Measurements from ENCODE around the gene SAYSD1.

The SAYSD1 gene

DNA sequence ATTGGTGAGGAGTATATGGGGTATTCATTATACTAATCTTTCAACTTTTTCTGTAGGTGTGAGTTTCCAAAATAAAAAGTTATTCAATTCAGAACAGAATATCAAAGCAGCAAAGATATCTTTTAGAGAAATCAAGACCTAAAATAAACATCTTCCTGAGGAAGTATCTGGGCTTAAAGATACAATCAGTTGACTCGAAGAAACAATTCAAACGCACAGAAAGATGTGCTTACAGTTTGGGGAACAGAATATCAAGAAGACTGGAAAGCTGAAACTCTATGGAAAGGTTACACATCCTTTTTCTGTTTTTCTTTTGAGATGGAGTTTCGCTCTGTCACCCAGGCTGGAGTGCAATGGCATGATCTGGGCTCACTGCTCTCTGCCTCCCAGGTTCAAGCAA is 36.2 kb upstream of the SAYSD1 start:
- H3K9ac ChIP-seq (ENCODE audit: low read depth, low read length): no peak overlapping the region
- H2AFZ ChIP-seq (ENCODE audit: low read depth, low read length): no peak overlapping the region
- no peak overlapping the region for H3K4me2 ChIP-seq (ENCODE audit: insufficient read depth, low read length)
- no peaks in the 10 kb centered on the region for H3K36me3 ChIP-seq (ENCODE audit: insufficient read depth, low read length)
- H3K27ac ChIP-seq (ENCODE audit: low read length): no peak overlapping the region
- H3K4me3 ChIP-seq (ENCODE audit: low read depth in 1 of 2, low read length in 2 of 2): no peak overlapping the region
- ATAC-seq (ENCODE audit: insufficient read depth, low read depth) (no peak), DNase-seq (no peak)
- no peak for TF ChIP-seq EZH2 (IDR thresholded peaks at IDR 0.05; ENCODE audit: borderline replicate concordance, low read depth, low read length, severe bottlenecking)
- TF ChIP-seq CTCF (IDR thresholded peaks at IDR 0.05; ENCODE audit: borderline replicate concordance, extremely low read depth, low read length, poor library complexity, severe bottlenecking): no peak
- no peaks in the 10 kb centered on the region for H3K9me3 ChIP-seq (ENCODE audit: insufficient read depth, low read length, severe bottlenecking)
- H3K27me3 ChIP-seq (ENCODE audit: insufficient read depth, low read length, poor library complexity): peaks cover 22% of the 10 kb centered on the region
- no peaks in the 10 kb centered on the region for H3K79me2 ChIP-seq (ENCODE audit: insufficient read depth, low read length)
- H3K4me1 ChIP-seq (ENCODE audit: insufficient read depth, low read length): no peaks in the 10 kb centered on the region
- no peaks in the 10 kb centered on the region for H4K20me1 ChIP-seq (ENCODE audit: insufficient read depth, low read length)

DNA sequence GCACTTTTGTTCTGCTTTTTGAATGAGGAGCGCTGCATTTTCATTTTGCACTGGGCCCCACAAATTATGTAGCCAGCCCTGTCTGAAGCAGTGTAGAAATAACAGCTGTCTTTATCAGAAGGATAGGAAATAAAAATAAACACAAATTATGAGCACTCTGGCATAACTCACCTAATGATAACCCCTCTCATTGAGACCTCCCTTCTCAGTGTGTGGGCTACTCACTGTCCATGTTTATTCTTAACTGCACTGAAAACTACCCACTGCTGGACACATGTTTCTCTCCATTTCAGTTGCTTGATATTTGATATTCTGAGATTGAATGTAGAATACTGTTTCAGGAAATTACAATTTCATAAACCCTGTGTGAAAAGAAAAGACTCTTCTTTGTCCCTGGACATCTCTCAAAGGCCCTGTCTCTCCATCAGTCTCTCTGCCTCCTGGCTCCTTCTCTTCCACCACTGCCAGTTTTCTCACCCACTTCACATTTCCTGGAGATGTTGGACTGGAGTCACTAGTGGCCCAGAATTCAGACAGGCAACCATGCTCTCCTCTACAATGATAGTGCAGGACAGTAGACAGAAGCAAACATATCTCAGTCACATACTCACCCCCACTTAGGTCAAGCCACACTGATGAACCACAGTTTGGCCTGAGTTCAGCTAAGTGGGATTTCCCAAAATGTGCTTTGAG is 29.6 kb upstream of the SAYSD1 start:
- no peaks in the 10 kb centered on the region for H3K36me3 ChIP-seq (ENCODE audit: insufficient read depth, low read length)
- no peak overlapping the region for H3K9ac ChIP-seq (ENCODE audit: low read depth, low read length)
- H3K4me1 ChIP-seq (ENCODE audit: insufficient read depth, low read length): no peaks in the 10 kb centered on the region
- no peak overlapping the region for H3K4me3 ChIP-seq (ENCODE audit: low read depth in 1 of 2, low read length in 2 of 2)
- H3K27me3 ChIP-seq (ENCODE audit: insufficient read depth, low read length, poor library complexity): peaks cover 9% of the 10 kb centered on the region
- no peak overlapping the region for H3K27ac ChIP-seq (ENCODE audit: low read length)
- no peaks in the 10 kb centered on the region for H3K9me3 ChIP-seq (ENCODE audit: insufficient read depth, low read length, severe bottlenecking)
- no peak for ATAC-seq (ENCODE audit: insufficient read depth, low read depth)
- H3K4me2 ChIP-seq (ENCODE audit: insufficient read depth, low read length): no peak overlapping the region
- H2AFZ ChIP-seq (ENCODE audit: low read depth, low read length): no peak overlapping the region
- no peak for DNase-seq
- H3K79me2 ChIP-seq (ENCODE audit: insufficient read depth, low read length): no peaks in the 10 kb centered on the region
- H4K20me1 ChIP-seq (ENCODE audit: insufficient read depth, low read length): no peaks in the 10 kb centered on the region
- TF ChIP-seq CTCF (IDR thresholded peaks at IDR 0.05; ENCODE audit: borderline replicate concordance, extremely low read depth, low read length, poor library complexity, severe bottlenecking): no peak
- TF ChIP-seq EZH2 (IDR thresholded peaks at IDR 0.05; ENCODE audit: borderline replicate concordance, low read depth, low read length, severe bottlenecking): no peak

DNA sequence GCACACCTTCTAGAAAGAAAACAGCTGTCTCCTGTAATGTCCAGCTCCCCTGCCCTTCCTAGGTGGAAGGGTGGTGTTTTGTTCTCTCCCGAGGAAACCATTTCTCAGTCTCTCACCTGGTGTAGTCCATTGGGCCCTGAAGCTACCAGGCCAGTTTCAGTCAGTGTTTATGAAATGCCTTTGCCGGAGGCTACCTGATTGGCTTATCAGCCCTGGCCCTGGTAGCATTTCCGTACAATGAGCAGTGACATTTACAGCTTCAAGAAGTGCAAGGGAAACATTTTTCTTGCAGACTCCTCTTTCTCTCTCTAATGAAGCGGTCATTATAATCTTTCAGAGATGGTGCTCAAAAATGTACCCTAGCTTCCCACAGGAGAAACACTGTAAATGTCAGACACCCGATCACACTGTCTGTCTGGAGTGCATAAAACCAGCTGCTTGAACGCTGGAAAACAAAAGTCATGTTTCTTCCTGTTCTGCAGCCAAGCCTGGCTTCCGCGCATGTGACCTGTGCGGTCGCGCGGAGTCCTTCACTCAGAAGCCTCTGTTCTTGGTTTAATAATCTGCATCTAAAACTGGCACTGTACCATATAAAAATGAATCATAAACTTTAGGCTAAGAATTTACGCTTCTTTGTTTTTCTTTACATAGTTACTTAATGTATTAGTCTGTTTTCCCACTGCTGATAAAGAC is 28.4 kb upstream of the SAYSD1 start:
- Histone ChIP-seq H3K27me3 (ENCODE audit: insufficient read depth, low read length, poor library complexity) (peaks cover 5% of the 10 kb centered on the region), H3K4me2 (ENCODE audit: insufficient read depth, low read length) (no peak overlapping the region), H3K4me3 (ENCODE audit: low read depth in 1 of 2, low read length in 2 of 2) (no peak overlapping the region), H3K27ac (ENCODE audit: low read length) (no peak overlapping the region), H2AFZ (ENCODE audit: low read depth, low read length) (no peak overlapping the region), H4K20me1 (ENCODE audit: insufficient read depth, low read length) (no peaks in the 10 kb centered on the region), H3K9me3 (ENCODE audit: insufficient read depth, low read length, severe bottlenecking) (peaks cover 2% of the 10 kb centered on the region), H3K9ac (ENCODE audit: low read depth, low read length) (no peak overlapping the region), H3K4me1 (ENCODE audit: insufficient read depth, low read length) (no peaks in the 10 kb centered on the region), H3K79me2 (ENCODE audit: insufficient read depth, low read length) (no peaks in the 10 kb centered on the region), H3K36me3 (ENCODE audit: insufficient read depth, low read length) (no peaks in the 10 kb centered on the region)
- TF ChIP-seq CTCF (IDR thresholded peaks at IDR 0.05; ENCODE audit: borderline replicate concordance, extremely low read depth, low read length, poor library complexity, severe bottlenecking) (no peak), EZH2 (IDR thresholded peaks at IDR 0.05; ENCODE audit: borderline replicate concordance, low read depth, low read length, severe bottlenecking) (no peak)
- ATAC-seq (ENCODE audit: insufficient read depth, low read depth) (no peak), DNase-seq (no peak)

Measured in DND-41 (cell line).